Measurements from ENCODE around the gene DNM2.

The DNM2 gene

GRCh38 chr19:10691178-10691881 is 26.5 kb upstream of the DNM2 start:
- no peak for DNase-seq (ENCODE audit: low read depth)

DNA sequence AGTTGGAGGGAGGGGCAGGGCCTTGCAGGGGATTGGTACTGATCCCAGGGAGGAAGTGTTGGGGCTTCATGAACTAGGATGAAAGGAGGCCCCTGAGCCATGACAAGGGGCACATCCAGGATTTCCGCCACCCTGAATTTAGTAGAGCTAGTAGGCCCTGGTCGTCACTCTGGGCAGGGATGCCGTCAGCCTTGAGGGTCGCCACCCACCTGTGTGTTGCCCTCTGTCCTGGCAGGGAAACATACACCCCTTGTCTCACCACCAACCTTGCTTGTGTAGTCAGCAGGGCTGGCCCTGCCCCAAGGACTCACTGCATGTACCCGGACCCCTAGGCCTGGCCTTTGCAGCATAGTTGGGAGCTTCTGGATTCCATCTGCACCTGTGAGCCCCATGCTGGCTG is 26.0 kb upstream of the DNM2 start:
- no peak for DNase-seq (ENCODE audit: low read depth)

DNA sequence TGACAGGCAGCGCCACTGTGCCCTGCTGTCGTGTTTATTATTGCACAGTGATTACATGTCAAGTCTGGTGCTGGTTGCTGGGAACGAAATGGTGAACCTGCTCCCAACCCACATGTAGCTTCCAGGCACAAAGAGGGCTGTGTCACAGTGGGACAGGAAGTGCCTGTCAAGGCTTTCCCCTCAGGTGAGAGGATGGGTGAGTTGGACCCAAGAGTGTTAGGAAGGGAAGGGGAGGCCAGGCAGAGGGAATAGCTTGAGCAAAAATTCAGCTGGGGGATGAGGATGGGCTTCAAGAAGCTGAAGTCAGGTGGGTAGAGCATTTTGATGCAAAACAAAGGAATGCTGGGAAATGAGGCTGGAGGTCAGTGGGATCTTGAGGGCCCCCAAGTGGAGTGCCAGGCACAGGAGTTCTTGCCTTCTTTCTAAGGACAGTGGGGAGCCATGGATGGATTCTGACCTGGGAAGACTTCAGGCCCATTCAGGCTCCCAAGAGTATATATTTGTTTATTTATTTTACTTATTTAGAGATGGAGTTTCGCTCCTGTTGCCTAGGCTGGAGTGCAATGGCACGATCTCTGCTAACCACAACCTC is 25.1 kb upstream of the DNM2 start:
- no peak for DNase-seq (ENCODE audit: low read depth)

- DNase-seq (ENCODE audit: low read depth): no peak
These were observed 23.1 kb upstream of the DNM2 start for GRCh38 chr19:10694706-10695307.

DNA sequence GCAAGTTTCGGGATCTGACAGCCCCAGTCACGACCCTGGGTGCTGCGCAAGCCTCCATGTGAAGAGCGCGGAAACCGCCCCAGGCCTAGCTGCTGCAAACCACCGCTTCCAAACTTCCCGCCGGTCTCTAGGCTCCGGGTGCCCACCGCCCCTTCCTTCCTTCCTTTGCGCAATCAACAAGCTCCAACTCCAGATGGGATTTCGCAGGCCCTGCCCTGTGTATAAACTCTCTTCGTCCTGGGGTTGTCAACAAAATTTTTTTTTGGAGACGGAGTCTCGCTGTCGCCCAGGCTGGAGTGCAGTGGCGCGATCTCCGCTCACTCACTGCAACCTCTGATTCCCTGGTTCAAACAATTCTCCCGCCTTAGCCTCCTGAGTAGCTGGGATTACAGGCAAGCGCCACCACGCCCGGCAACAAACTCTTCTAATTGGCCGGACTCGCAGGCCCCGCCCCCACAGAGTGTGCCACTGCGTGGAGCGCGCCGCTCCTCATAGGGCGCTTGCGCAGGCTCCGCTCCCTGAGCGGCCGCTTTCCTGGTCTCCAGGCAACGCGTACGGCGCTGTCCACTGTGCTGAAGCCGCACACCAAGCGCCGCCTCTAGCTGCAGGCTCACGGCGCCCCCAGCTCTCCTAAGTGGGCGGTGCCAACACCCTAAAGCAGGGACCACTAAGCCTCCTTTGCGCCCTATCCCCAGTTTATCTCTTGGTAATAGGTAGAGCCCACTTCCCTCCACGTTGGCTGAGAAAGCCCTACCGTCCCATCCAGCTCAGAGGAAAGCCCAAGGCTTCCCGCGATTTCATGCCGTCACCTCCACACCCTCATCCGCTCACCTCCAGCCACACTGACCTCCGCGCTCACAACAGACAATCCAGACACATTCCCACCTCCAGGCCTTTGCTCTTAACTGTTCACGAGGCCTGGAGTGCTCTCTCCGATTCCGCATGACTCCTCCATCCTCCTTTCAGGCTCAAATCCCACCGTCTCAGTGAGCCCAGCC is 22.2 kb upstream of the DNM2 start:
- DNase-seq (ENCODE audit: low read depth): peak; percentile 88

DNA sequence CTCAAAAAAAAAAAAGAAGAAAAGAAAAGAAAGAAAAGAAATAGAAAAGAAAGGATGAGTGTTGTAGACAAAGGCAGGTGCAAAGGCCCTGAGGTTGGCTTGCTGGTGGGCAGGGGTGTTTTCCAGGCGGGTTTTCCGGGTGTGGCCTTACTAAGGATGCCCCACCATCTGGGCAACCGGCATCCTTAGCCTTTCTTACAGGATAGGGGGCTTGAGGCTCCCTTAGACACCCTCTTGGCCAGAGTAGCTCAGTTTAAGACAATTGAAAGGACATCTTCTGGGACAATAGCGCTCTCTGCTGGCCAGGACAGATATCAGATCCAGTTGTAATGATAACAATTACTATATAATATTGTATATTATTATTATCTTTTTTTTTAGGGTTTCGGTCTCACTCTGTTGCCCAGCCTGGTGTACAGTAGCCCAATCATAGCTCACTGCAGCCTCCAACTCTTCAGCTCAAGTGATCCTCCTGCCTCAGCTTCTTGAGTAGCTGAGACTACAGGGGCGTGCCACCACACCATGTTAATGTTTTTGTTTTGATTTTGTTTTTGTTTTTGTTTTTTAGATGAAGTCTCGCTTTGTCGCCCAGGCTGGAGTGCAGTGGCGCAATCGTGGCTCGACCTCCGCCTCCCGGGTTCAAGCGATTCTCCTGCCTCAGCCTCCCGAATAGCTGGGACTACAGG is 18.1 kb upstream of the DNM2 start:
- DNase-seq (ENCODE audit: low read depth): peak; percentile 37

GRCh38 chr19:10701955-10702525 is 15.8 kb upstream of the DNM2 start:
- no peak for DNase-seq (ENCODE audit: low read depth)

GRCh38 chr19:10706990-10707389 is 10.9 kb upstream of the DNM2 start:
- no peak for DNase-seq (ENCODE audit: low read depth)

DNA sequence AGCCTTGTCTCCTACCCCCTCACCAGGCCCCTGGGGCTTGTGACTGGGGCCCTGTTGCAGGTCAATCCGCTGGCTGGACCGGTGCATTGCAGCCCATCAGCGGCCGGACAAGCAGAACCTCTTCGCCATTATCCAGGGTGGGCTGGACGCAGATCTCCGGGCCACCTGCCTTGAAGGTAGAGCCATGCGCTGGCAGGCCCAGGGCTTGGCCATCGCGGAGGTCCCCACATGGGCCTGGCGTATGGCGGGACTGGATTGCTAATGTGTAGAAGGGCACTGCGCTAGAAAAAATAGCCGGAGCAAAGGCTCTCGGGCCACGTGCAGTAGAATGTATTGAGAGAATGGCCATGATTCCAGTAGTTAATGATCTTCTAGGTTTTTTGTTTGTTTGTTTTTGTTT is 10.4 kb upstream of the DNM2 start:
- DNase-seq (ENCODE audit: low read depth): no peak

DNA sequence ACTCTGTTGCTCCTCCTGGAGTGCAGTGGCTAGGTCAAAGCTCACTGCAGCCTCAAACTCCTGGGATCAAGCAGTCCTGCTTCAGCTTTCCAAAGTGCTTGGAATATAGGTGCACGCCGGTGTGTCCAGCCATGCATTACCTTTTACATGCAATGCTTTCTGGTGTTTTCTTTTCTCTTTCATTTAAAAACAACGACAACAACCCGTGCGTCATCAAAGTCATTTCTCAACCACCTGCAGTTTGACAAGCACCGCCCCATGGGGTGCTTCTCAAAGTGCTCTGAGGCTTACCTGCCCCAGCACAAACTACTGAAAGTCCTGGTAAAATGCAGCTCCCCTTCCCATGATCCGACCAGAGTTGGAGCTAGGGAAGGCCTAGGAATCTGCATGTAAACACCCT is 9.6 kb upstream of the DNM2 start:
- DNase-seq (ENCODE audit: low read depth): no peak

DNA sequence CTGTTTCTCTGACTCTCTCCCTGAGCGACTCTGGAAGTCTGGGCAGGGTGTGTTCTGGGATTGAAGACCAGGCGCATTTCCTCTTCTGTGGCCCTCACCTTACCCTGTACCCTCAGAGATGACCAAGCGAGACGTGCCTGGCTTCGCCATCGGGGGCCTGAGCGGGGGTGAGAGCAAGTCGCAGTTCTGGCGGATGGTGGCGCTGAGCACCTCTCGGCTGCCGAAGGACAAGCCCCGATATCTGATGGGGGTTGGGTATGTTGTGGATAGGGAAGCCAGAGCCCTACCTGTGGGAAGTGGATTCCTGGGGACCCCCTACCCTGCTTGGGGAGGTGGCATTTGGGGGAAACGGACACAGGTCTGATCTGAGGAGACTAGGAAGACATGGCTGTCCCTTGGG is 5.8 kb upstream of the DNM2 start:
- no peak for DNase-seq (ENCODE audit: low read depth)

DNA sequence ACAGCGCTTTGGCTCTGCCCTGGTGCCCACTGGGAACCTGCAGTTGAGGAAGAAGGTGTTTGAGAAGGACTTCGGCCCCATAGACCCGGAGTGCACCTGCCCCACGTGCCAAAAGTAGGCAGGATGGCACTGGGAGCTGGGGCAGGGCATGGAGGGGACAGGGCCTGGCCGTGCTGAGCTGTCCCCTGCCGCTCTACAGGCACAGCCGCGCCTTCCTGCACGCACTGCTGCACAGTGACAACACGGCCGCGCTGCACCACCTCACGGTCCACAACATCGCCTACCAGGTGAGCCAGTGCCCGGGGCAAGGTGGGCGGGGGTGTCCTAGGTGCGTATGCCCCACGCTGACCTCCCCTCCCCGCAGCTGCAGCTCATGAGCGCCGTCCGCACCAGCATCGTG is 5.1 kb upstream of the DNM2 start:
- no peak for DNase-seq (ENCODE audit: low read depth)

DNA sequence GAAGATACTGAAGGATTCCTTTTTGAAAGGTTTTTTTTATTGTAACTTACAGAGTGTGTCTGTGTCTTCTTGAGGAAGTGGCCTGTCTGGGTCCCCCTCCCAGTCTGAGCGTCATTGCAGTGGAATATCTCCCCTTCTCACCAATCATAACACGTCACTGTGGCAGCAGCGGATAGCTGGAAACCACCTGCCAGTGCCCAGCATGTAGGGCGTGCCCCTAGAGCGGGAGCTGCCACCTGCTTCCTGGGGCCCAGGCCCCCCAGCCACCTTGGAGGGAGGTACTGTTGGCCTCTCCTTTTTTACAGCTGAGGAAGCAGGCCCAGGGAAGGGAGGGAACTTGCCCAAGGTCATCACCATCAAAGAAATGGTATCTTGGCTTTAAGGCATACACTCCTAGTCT is 4.6 kb upstream of the DNM2 start:
- DNase-seq (ENCODE audit: low read depth): no peak

- no peak for DNase-seq (ENCODE audit: low read depth)
These were observed 874 bp upstream of the DNM2 start for GRCh38 chr19:10717054-10717355.

DNA sequence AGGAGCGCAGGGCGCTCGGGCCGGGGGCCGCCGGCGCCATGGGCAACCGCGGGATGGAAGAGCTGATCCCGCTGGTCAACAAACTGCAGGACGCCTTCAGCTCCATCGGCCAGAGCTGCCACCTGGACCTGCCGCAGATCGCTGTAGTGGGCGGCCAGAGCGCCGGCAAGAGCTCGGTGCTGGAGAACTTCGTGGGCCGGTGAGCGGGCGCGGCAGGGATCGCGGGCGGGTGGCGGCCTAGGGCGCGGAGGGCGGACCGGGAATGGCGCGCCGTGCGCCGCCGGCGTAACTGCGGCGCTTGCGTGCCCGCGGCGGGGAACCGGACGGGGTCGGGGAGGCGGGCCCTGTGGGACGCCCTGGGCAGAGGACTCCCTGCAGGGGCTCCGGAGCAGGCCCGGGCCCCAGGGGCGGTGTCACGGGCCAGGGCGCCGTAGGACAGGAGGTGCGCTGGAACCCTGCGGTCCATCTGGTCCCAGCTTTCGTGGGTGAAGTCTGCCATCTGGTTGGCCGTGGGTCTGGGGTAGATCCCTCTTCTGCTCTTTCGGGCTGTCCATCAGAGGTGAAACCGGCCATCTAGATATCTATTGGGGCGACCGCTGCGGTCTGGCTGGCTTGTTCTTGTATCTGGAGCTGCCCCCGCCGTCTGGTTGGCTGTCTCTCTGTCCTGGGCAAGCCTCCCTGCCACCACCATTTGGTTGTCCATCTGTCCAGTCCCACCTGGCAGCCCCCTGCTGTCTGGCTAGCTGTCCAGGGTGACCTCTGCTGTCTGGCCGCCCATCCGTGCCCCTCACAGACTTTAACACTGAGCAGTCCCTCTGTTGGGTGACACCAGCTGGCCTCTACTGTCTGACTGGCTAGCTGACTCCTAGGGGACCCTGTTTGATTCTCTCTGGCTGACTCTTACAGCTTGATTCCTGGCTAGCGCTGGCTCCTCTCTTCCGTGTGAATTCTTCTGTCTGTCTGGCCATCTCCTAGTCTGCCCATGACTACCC is 622 bp downstream of the DNM2 start:
- peak; percentile 32 for DNase-seq (ENCODE audit: low read depth)

DNA sequence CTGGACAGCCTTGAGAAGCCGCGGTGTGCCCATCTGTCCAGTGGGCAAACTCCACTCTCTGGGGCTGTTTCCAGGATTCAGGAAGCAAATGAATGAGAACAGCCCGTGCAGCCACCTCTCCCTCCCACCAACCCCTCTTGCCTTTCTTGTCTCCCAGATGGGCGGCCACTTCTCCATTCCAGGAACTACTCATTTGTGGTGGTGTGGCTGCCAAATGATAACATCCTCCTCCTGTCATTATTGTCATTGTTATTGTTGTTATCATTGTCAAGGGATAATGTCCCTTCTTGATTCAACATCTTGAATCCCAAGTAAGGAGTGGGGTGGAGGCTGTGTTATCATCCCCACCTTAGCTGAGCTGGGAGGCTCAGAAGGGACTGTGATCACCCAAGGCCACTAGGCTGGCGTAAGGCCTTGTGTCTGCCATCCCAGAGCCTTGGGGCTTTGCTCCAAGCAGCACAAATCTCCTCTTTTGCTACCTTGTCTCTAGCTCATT is 1.6 kb downstream of the DNM2 start:
- DNase-seq (ENCODE audit: low read depth): no peak

DNA sequence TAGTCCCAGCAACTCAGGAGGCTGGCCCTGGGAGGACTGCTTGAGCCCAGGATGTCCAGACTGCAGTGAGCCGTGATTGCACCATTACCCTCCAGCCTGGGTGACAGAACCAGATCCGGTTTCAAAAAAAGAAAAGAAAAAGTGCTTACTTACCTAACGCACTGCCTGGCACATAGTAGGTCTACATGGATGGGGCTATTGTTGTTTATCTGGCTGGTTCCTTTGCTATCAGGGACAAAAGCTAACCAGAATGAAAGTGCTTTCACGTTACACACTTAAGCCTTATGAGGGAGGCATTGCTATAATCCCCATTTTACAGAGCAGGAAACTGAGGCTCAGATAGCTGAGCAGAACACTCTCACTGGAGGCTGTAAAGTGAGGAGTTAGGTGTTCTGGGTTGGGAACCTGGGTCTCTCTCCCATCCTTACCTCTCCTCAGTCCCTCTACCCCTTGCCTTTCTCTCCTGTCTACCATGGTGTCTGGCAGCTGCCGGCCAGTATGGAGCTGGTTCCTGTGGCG is 2.8 kb downstream of the DNM2 start:
- DNase-seq (ENCODE audit: low read depth): no peak

- no peak for DNase-seq (ENCODE audit: low read depth)
These were observed 5.7 kb downstream of the DNM2 start for GRCh38 chr19:10723591-10723990.

GRCh38 chr19:10724573-10725071 is 6.7 kb downstream of the DNM2 start:
- peak; percentile 74 for DNase-seq (ENCODE audit: low read depth)

DNA sequence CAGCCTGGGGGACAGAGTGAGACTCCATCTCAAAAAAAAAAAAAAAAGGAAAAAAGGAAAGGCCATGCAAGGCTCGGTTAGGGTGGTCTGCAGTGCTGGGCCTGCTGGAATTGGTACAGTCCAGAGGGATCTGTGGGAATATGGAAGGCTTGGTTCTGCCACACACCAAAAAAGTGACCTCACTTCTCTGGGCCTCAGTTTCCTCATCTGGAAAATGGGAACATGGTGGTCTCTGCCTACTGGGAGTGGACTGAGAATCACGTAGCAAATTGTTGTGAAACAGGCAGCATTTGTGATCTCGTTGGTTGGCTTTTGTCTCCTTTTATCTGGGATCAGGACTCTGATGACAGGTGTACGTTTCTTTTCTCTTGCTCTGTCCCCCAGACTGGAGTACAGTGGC is 7.5 kb downstream of the DNM2 start:
- no peak for DNase-seq (ENCODE audit: low read depth)
